ENCODE data around the gene DIPK2A.
A peak's percentile ranks its signal among the peaks of the same experiment; 100 is the strongest.

GRCh38 chr3:143972505-143973258 is 1.1 kb downstream of the DIPK2A start:
- TF ChIP-seq CTCF (IDR thresholded peaks at IDR 0.05; ENCODE audit: poor library complexity) (peak; percentile 55), EZH2 (IDR thresholded peaks at IDR 0.05; ENCODE audit: borderline replicate concordance) (no peak), EZH2phosphoT487 (IDR thresholded peaks at IDR 0.05; ENCODE audit: low read depth, severe bottlenecking, unreplicated experiment) (no peak)

All from hepatocyte (in vitro differentiated cells).